GM21528 (cell line): Measurements from ENCODE around the gene SUPT3H.

Experiments used
- ATAC-seq: cut with Tn5 transposase; IDR thresholded peaks from one replicate; pipeline ENCODE4 v1.9.1; 2021; ENCODE audit warnings: mild to moderate bottlenecking, moderate library complexity; ENCODE audit not compliant: unreplicated experiment, low FRiP score

SUPT3H gene

GRCh38 chr6:45132059-45132458 is 245.7 kb downstream of the SUPT3H start:
- no peak for ATAC-seq

GRCh38 chr6:45129051-45129450 is 248.7 kb downstream of the SUPT3H start:
- ATAC-seq, result no peak

GRCh38 chr6:45127185-45127584 is 250.5 kb downstream of the SUPT3H start:
- no peak for ATAC-seq

- no peak for ATAC-seq
Observed at GRCh38 chr6:45126033-45126432, 251.7 kb downstream of the SUPT3H start.

GRCh38 chr6:45123023-45123422 is 254.7 kb downstream of the SUPT3H start:
- no peak for ATAC-seq

GRCh38 chr6:45118754-45119153 is 259.0 kb downstream of the SUPT3H start:
- no peak for ATAC-seq

GRCh38 chr6:45116714-45117410 is 260.9 kb downstream of the SUPT3H start:
- no peak for ATAC-seq

GRCh38 chr6:45115696-45116095 is 262.0 kb downstream of the SUPT3H start:
- no peak for ATAC-seq

GRCh38 chr6:45112711-45113110 is 265.0 kb downstream of the SUPT3H start:
- ATAC-seq, result no peak

- ATAC-seq, result no peak
Observed at GRCh38 chr6:45109551-45109950, 268.2 kb downstream of the SUPT3H start.

- ATAC-seq, result no peak
Observed at GRCh38 chr6:45105170-45105820, 272.4 kb downstream of the SUPT3H start.

- ATAC-seq, result no peak
Observed at GRCh38 chr6:45104429-45104828, 273.3 kb downstream of the SUPT3H start.

GRCh38 chr6:45098256-45098655 is 279.5 kb downstream of the SUPT3H start:
- no peak for ATAC-seq

GRCh38 chr6:45094831-45095230 is 282.9 kb downstream of the SUPT3H start:
- ATAC-seq, result no peak

GRCh38 chr6:45092135-45092534 is 285.6 kb downstream of the SUPT3H start:
- no peak for ATAC-seq

- no peak for ATAC-seq
Observed at GRCh38 chr6:45086360-45087084, 291.2 kb downstream of the SUPT3H start.

GRCh38 chr6:45084257-45084656 is 293.5 kb downstream of the SUPT3H start:
- ATAC-seq, result no peak

GRCh38 chr6:45082091-45082490 is 295.6 kb downstream of the SUPT3H start:
- ATAC-seq, result no peak

- no peak for ATAC-seq
Observed at GRCh38 chr6:45081634-45082033, 296.1 kb downstream of the SUPT3H start.

- no peak for ATAC-seq
Observed at GRCh38 chr6:45078432-45078831, 299.3 kb downstream of the SUPT3H start.

- ATAC-seq, result no peak
Observed at GRCh38 chr6:45076217-45076930, 301.4 kb downstream of the SUPT3H start.
